Adrenal gland (tissue), 5 donors: ENCODE measurements around the gene KLF6.

ENCODE experiments used
- POLR2A ChIP-seq, 2 donors: fragments of 450-650 bp; IDR thresholded peaks; one replicate each; pipeline ENCODE4 v1.6.1; 2017; ENCODE audit warnings: antibody characterized with exemption in 2 of 2, mild to moderate bottlenecking in 2 of 2, moderate library complexity in 1 of 2
- TF ChIP-seq, protein P1 (sequence below), 6 experiments: fragments of 450-650 bp in 4 of 6; fragments of 200-600 bp in 2 of 6; sonication (generic) in 1 of 6; IDR thresholded peaks; 1 replicate in 5 of 6; 2 replicates in 1 of 6; pipeline versions ENCODE4 v1.5.1 to v1.8.0; 2016 to 2021; ENCODE audit warnings: antibody characterized with exemption in 6 of 6, mild to moderate bottlenecking in 2 of 6, moderate library complexity in 1 of 6
- donor health status: DM: no; HTN: no; CAD: no.

- no peak for TF ChIP-seq POLR2A (IDR thresholded peaks at IDR 0.05)
- TF ChIP-seq, protein P1, sequence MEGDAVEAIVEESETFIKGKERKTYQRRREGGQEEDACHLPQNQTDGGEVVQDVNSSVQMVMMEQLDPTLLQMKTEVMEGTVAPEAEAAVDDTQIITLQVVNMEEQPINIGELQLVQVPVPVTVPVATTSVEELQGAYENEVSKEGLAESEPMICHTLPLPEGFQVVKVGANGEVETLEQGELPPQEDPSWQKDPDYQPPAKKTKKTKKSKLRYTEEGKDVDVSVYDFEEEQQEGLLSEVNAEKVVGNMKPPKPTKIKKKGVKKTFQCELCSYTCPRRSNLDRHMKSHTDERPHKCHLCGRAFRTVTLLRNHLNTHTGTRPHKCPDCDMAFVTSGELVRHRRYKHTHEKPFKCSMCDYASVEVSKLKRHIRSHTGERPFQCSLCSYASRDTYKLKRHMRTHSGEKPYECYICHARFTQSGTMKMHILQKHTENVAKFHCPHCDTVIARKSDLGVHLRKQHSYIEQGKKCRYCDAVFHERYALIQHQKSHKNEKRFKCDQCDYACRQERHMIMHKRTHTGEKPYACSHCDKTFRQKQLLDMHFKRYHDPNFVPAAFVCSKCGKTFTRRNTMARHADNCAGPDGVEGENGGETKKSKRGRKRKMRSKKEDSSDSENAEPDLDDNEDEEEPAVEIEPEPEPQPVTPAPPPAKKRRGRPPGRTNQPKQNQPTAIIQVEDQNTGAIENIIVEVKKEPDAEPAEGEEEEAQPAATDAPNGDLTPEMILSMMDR (IDR thresholded peaks at IDR 0.05): no peak
Observed at GRCh38 chr10:3761021-3761686, 23.9 kb downstream of the KLF6 start.
